Neural crest cell (in vitro differentiated cells): Measurements from ENCODE around the gene ETV2. TPM values are rescaled to one million over a fixed set of nuclear protein-coding genes. Genes with fewer than 3 reads are reported as not detected.
A peak's percentile ranks its signal among the peaks of the same experiment; 100 is the strongest.

ENCODE experiments used
- DNase-seq: peaks from one replicate; pipeline ENCODE4 v3.0.0; 2021; ENCODE audit warnings: low read depth, mixed read lengths, low spot score
- H3K27ac Mint-ChIP-seq: one replicate; pipeline ENCODE4 v1.8.0; 2021; ENCODE audit warnings: mild to moderate bottlenecking, mixed read lengths; ENCODE audit not compliant: unreplicated experiment
- H3K27me3 Mint-ChIP-seq: 2 replicates; pipeline ENCODE4 v1.8.0; 2021; ENCODE audit warnings: low read depth, mild to moderate bottlenecking, mixed read lengths
- H3K36me3 Mint-ChIP-seq: 2 replicates; pipeline ENCODE4 v1.8.0; 2021; ENCODE audit warnings: low read depth, mild to moderate bottlenecking, mixed read lengths
- H3K4me1 Mint-ChIP-seq: 2 replicates; pipeline ENCODE4 v1.8.0; 2021; ENCODE audit warnings: mixed read lengths
- H3K4me3 Mint-ChIP-seq: one replicate; pipeline ENCODE4 v1.8.0; 2021; ENCODE audit warnings: mild to moderate bottlenecking, mixed read lengths
- H3K9me3 Mint-ChIP-seq: 2 replicates; pipeline ENCODE4 v1.8.0; 2021; ENCODE audit warnings: mixed read lengths
- total RNA-seq: library from RNA; stranded (reverse); gene quantifications from 2 replicates; pipeline ENCODE4 v1.2.1, GENCODE V29; 2021
- TF ChIP-seq, protein P1 (sequence below): fragments of 200-600 bp; sonication (generic); conservative IDR thresholded peaks from 2 replicates; pipeline ENCODE4 v1.5.0; 2021; ENCODE audit warnings: antibody characterized with exemption, mild to moderate bottlenecking

Gene ETV2
- total RNA-seq, 1 donor from 2014 or later: 1.8 TPM

DNA sequence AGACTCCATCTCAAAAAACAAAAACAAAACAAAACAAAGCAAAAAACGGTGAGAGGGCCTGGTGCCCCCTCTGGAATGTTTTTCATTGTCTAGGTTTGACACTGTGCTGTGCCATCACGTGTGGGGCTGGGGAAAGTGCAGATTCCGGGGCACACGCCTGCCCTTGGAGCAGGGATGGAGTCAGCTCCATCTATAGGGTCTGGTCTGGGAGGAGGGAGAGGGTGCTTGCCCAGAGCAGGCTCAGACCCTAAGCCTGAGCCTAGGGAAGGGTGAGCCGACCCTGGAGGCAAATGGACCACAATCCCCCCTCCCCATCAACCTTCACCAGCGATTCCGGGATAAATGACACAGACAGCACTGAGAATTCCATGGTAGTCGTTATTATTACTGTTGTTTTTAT, 51.9 kb downstream of the ETV2 start:
- no peak for DNase-seq
- TF ChIP-seq, protein P1, sequence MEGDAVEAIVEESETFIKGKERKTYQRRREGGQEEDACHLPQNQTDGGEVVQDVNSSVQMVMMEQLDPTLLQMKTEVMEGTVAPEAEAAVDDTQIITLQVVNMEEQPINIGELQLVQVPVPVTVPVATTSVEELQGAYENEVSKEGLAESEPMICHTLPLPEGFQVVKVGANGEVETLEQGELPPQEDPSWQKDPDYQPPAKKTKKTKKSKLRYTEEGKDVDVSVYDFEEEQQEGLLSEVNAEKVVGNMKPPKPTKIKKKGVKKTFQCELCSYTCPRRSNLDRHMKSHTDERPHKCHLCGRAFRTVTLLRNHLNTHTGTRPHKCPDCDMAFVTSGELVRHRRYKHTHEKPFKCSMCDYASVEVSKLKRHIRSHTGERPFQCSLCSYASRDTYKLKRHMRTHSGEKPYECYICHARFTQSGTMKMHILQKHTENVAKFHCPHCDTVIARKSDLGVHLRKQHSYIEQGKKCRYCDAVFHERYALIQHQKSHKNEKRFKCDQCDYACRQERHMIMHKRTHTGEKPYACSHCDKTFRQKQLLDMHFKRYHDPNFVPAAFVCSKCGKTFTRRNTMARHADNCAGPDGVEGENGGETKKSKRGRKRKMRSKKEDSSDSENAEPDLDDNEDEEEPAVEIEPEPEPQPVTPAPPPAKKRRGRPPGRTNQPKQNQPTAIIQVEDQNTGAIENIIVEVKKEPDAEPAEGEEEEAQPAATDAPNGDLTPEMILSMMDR: no peak
- Mint-ChIP-seq H3K4me3 (no peak overlapping the region), H3K27ac (no peak overlapping the region), H3K27me3 (no peaks in the 10 kb centered on the region), H3K9me3 (no peaks in the 10 kb centered on the region), H3K4me1 (peaks cover 4% of the 10 kb centered on the region), H3K36me3 (no peaks in the 10 kb centered on the region)

DNA sequence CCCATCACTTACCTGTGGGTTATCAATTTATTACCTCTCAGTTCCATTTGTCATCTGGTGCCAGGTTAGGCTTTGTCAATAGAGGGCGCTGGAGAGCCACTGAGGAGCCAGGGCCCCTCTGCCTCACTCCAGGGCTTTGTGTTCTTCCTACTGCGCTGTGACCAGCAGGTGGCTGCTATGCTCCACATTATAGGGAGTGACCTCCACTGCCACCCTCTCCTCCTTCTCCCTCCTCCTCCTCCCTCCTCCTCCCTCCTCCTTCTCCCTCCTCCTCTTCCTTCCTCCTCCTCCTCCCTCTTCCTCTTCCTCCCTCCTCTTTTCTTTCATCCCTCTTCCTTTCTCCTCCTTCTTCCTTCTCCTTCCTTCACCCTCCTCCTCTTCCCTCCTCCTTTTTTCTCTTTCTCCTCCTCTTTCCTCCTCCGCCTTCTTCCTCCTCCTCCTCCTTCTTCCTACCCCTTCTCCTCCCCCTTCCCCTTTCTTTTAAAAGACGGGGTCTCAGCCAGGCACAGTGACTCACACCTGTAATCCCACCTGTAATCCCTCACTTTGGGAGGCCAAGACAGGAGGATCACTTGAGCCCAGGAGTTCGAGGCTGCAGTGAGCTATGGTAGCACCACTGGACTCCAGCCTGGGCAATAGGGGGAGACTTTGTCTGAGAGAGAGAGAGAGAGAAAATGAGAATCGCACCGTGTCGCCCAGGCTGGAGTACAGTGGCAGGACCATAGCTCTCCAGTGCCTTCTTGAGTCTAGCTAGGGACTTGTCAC, 52.5 kb downstream of the ETV2 start:
- Mint-ChIP-seq H3K4me3 (no peak overlapping the region), H3K9me3 (no peaks in the 10 kb centered on the region), H3K27ac (no peak overlapping the region), H3K27me3 (peaks cover 2% of the 10 kb centered on the region), H3K36me3 (no peaks in the 10 kb centered on the region), H3K4me1 (peaks cover 4% of the 10 kb centered on the region)
- peak; percentile 91 for DNase-seq
- TF ChIP-seq, protein P1: peak; percentile 98

Other genes with a start within 250 kb of the ETV2 start
- gene FFAR2, start 193.5 kb upstream of the ETV2 start, total RNA-seq: not detected in 2 replicates
- not detected in 2 replicates for gene KRTDAP, start 151.3 kb upstream of the ETV2 start, total RNA-seq
- gene DMKN, start 128.1 kb upstream of the ETV2 start, total RNA-seq: not detected in 2 replicates
- 0.20 and 0.21 TPM in 2 replicates for gene SBSN, start 113.4 kb upstream of the ETV2 start, total RNA-seq
- gene GAPDHS, start 108.3 kb upstream of the ETV2 start, total RNA-seq: not detected in 2 replicates
- gene TMEM147, start 96.1 kb upstream of the ETV2 start, total RNA-seq: 95.1 and 105 TPM in 2 replicates
- gene ATP4A, start 78.1 kb upstream of the ETV2 start, total RNA-seq: not detected in 2 replicates
- not detected in 2 replicates for gene PMIS2, start 55.6 kb upstream of the ETV2 start, total RNA-seq
- gene HAUS5, start 29.0 kb upstream of the ETV2 start, total RNA-seq: 52.8 and 55.9 TPM in 2 replicates
- gene RBM42, start 12.7 kb upstream of the ETV2 start, total RNA-seq: 88.1 and 96.8 TPM in 2 replicates
- 329 and 339 TPM in 2 replicates for gene COX6B1, start 6.6 kb downstream of the ETV2 start, total RNA-seq
- not detected in 2 replicates for gene UPK1A, start 24.8 kb downstream of the ETV2 start, total RNA-seq
- not detected in 2 replicates for gene ZBTB32, start 62.8 kb downstream of the ETV2 start, total RNA-seq
- 60.1 and 64.2 TPM in 2 replicates for gene KMT2B, start 76.3 kb downstream of the ETV2 start, total RNA-seq
- 4.2 and 6.3 TPM in 2 replicates for gene IGFLR1, start 100.7 kb downstream of the ETV2 start, total RNA-seq
- gene U2AF1L4, start 103.7 kb downstream of the ETV2 start, total RNA-seq: 19.4 and 21.6 TPM in 2 replicates
- 67.3 and 69.2 TPM in 2 replicates for gene PSENEN, start 103.9 kb downstream of the ETV2 start, total RNA-seq
- gene LIN37, start 106.8 kb downstream of the ETV2 start, total RNA-seq: 7.5 and 12.5 TPM in 2 replicates
- 0.37 and 0.64 TPM in 2 replicates for gene HSPB6, start 115.3 kb downstream of the ETV2 start, total RNA-seq
- gene PROSER3, start 116.4 kb downstream of the ETV2 start, total RNA-seq: 63.4 and 64.0 TPM in 2 replicates
- gene ARHGAP33, start 133.8 kb downstream of the ETV2 start, total RNA-seq: 109 and 110 TPM in 2 replicates
- not detected in 2 replicates for gene PRODH2, start 171.1 kb downstream of the ETV2 start, total RNA-seq
- gene NPHS1, start 210.8 kb downstream of the ETV2 start, total RNA-seq: not detected in 2 replicates
- 4.5 and 5.2 TPM in 2 replicates for gene KIRREL2, start 215.2 kb downstream of the ETV2 start, total RNA-seq
- gene APLP1, start 226.8 kb downstream of the ETV2 start, total RNA-seq: 140 and 143 TPM in 2 replicates